Bronchial epithelial cell (primary cell): Measurements from ENCODE around the gene PERCC1. TPM values are rescaled to one million over a fixed set of nuclear protein-coding genes. Genes with fewer than 3 reads are reported as not detected.

ENCODE experiments used
- DNase-seq: peaks from one replicate; pipeline ENCODE4 v3.0.0-alpha.2; 2010; ENCODE audit warnings: low read depth
- FAIRE-seq: peaks from 2 replicates; lab custom pipeline; 2011; peaks lifted over from hg19 to GRCh38; lab: Jason Lieb, UNC
- H3K27me3 ChIP-seq: 2 replicates; pipeline ENCODE4 v1.5.1; 2011; ENCODE audit warnings: low read length; ENCODE audit not compliant: control insufficient read depth, insufficient read depth
- H3K36me3 ChIP-seq: 2 replicates; pipeline ENCODE4 v1.5.1; 2011; ENCODE audit warnings: low read length; ENCODE audit not compliant: control insufficient read depth, insufficient read depth
- H3K4me3 ChIP-seq: 2 replicates; pipeline ENCODE4 v1.5.1; 2011; ENCODE audit warnings: mild to moderate bottlenecking, low read depth, low read length, control low read depth
- CTCF ChIP-seq: IDR thresholded peaks from 2 replicates; pipeline ENCODE4 v1.5.1; 2011; ENCODE audit warnings: mild to moderate bottlenecking, moderate library complexity, low read length, control low read depth, inconsistent platforms; ENCODE audit not compliant: insufficient read depth, severe bottlenecking
- total RNA-seq: library from RNA; depleted of rRNA; stranded (reverse); fragments of >200 nt; gene quantifications from 2 replicates; pipeline ENCODE4 v1.2.1, GENCODE V29; 2014

Gene PERCC1
- total RNA-seq, 1 donor from 2014 or later = not detected

GRCh38 chr16:1460602-1461138 lies 29.8 kb downstream of the PERCC1 start:
- H3K36me3 ChIP-seq = peaks cover 6% of the 10 kb centered on the region
- TF ChIP-seq CTCF = no peak
- H3K27me3 ChIP-seq = no peaks in the 10 kb centered on the region
- DNase-seq = no peak
- FAIRE-seq = no peak
- H3K4me3 ChIP-seq = no peak overlapping the region

GRCh38 chr16:1461146-1461545 lies 30.3 kb downstream of the PERCC1 start:
- Histone ChIP-seq H3K36me3 (peaks cover 6% of the 10 kb centered on the region), H3K4me3 (no peak overlapping the region), H3K27me3 (no peaks in the 10 kb centered on the region)
- FAIRE-seq (no peak), DNase-seq (no peak)
- no peak for TF ChIP-seq CTCF

GRCh38 chr16:1464196-1464893 lies 33.5 kb downstream of the PERCC1 start:
- Histone ChIP-seq H3K27me3 (no peaks in the 10 kb centered on the region), H3K36me3 (peaks cover 4% of the 10 kb centered on the region), H3K4me3 (no peak overlapping the region)
- no peak for TF ChIP-seq CTCF
- FAIRE-seq (no peak), DNase-seq (no peak)

- no peaks in the 10 kb centered on the region for H3K27me3 ChIP-seq
- peaks cover 4% of the 10 kb centered on the region for H3K36me3 ChIP-seq
- H3K4me3 ChIP-seq = no peak overlapping the region
- TF ChIP-seq CTCF = no peak
- no peak for DNase-seq
- no peak for FAIRE-seq
These were observed 34.2 kb downstream of the PERCC1 start for GRCh38 chr16:1464894-1465566.

DNA sequence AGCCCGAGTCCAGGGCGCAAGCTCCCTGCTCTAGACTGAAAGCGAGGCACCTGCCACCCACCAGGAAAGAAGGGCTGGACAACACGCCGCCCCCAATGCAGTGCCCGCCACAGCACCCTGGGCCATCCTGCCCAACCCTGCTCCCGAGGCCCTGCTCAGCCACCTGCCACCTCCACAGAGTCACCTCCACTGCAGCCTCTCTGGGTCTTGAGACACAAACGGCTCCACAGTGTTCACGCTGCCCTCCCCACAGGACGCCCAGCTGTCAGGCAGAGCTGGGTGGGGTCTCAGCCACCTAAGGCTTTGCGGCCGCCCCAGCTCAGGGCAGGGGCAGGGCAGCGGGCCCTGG lies 34.7 kb downstream of the PERCC1 start:
- H3K27me3 ChIP-seq = no peaks in the 10 kb centered on the region
- peaks cover 4% of the 10 kb centered on the region for H3K36me3 ChIP-seq
- TF ChIP-seq CTCF = no peak
- no peak for FAIRE-seq
- H3K4me3 ChIP-seq = no peak overlapping the region
- DNase-seq = no peak

DNA sequence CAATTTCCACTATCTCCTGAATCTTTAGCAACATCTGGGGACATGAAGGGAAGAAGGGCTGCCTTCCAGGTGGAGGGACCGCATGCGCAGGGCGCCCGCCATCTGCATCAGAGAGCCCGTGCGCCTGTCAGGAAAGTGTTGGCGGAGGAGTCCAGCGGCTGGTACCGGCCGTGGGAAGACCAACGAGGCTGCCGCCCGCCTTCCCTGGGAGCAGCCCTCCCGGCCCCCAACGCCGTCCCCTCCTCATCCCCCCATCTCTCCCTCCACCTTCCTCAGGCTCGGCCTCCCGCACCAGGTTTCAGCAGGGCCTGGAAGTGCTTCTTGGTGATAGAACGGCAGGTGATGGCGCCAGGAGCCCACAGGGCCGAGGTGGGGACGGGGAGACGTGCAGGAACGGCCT lies 35.2 kb downstream of the PERCC1 start:
- Histone ChIP-seq H3K4me3 (no peak overlapping the region), H3K36me3 (peaks cover 4% of the 10 kb centered on the region), H3K27me3 (no peaks in the 10 kb centered on the region)
- no peak for FAIRE-seq
- no peak for DNase-seq
- TF ChIP-seq CTCF = no peak
